GM18498 (cell line): ENCODE measurements around the gene MYRIP.

ENCODE experiments used
- ATAC-seq: cut with Tn5 transposase; IDR thresholded peaks from one replicate; pipeline ENCODE4 v1.9.1; 2021; ENCODE audit warnings: mild to moderate bottlenecking, moderate library complexity; ENCODE audit not compliant: unreplicated experiment

MYRIP gene

GRCh38 chr3:40216471-40216870, 407.1 kb downstream of the MYRIP start:
- ATAC-seq = no peak

- ATAC-seq = no peak
Measured at GRCh38 chr3:40223856-40224255, 414.4 kb downstream of the MYRIP start.

- ATAC-seq = no peak
Measured at GRCh38 chr3:40224796-40225515, 415.5 kb downstream of the MYRIP start.

GRCh38 chr3:40226636-40227035, 417.2 kb downstream of the MYRIP start:
- ATAC-seq = no peak

GRCh38 chr3:40228792-40229350, 419.5 kb downstream of the MYRIP start:
- ATAC-seq = no peak

GRCh38 chr3:40229386-40229785, 420.0 kb downstream of the MYRIP start:
- ATAC-seq = no peak

GRCh38 chr3:40229963-40230362, 420.6 kb downstream of the MYRIP start:
- ATAC-seq = no peak

GRCh38 chr3:40230382-40230781, 421.0 kb downstream of the MYRIP start:
- no peak for ATAC-seq

GRCh38 chr3:40232626-40233025, 423.2 kb downstream of the MYRIP start:
- no peak for ATAC-seq

GRCh38 chr3:40237159-40237558, 427.8 kb downstream of the MYRIP start:
- ATAC-seq = no peak

GRCh38 chr3:40237889-40238571, 428.6 kb downstream of the MYRIP start:
- no peak for ATAC-seq

GRCh38 chr3:40240921-40241320, 431.5 kb downstream of the MYRIP start:
- ATAC-seq = no peak

GRCh38 chr3:40242216-40242615, 432.8 kb downstream of the MYRIP start:
- no peak for ATAC-seq

- no peak for ATAC-seq
Measured at GRCh38 chr3:40242638-40243037, 433.2 kb downstream of the MYRIP start.

GRCh38 chr3:40243056-40243455, 433.6 kb downstream of the MYRIP start:
- ATAC-seq = no peak

GRCh38 chr3:40247714-40248454, 438.5 kb downstream of the MYRIP start:
- no peak for ATAC-seq

GRCh38 chr3:40248591-40248990, 439.2 kb downstream of the MYRIP start:
- ATAC-seq = no peak

- ATAC-seq = no peak
Measured at GRCh38 chr3:40249168-40249567, 439.8 kb downstream of the MYRIP start.

GRCh38 chr3:40254491-40254890, 445.1 kb downstream of the MYRIP start:
- no peak for ATAC-seq

GRCh38 chr3:40254891-40255290, 445.5 kb downstream of the MYRIP start:
- no peak for ATAC-seq

- ATAC-seq = no peak
Measured at GRCh38 chr3:40255532-40255931, 446.1 kb downstream of the MYRIP start.

GRCh38 chr3:40258064-40258463, 448.7 kb downstream of the MYRIP start:
- ATAC-seq = no peak
